Motor neuron (in vitro differentiated cells): Measurements from ENCODE around the gene COP1. TPM values are rescaled to one million over a fixed set of nuclear protein-coding genes. Genes with fewer than 3 reads are reported as not detected.

Experiments
- ATAC-seq, 8 experiments: fragments of 200-7000 bp; cut with Tn5 transposase; replicated peaks in 6 of 8; 2 replicates each; pipeline ENCODE4 v1.8.0; 2021; ENCODE audit warnings: mild to moderate bottlenecking in 8 of 8, moderate library complexity in 8 of 8
- H3K27ac ChIP-seq, 2 donors: fragments of 250-450 bp; sonication (Bioruptor Pico); 2 replicates each; pipeline ENCODE4 v1.9.0; 2021; ENCODE audit warnings: antibody characterized with exemption in 2 of 2, mild to moderate bottlenecking in 2 of 2, moderate library complexity in 1 of 2
- H3K4me1 ChIP-seq, 2 donors: fragments of 250-450 bp; sonication (Bioruptor Pico); replicated peaks in 1 of 2; 2 replicates each; pipeline ENCODE4 v1.6.1; 2021; ENCODE audit warnings: antibody characterized with exemption in 2 of 2, mild to moderate bottlenecking in 2 of 2, moderate library complexity in 1 of 2
- H3K4me3 ChIP-seq, 5 donors: fragments of 250-450 bp; sonication (Bioruptor Pico); 2 replicates each; pipeline ENCODE4 v1.9.0; 2021; ENCODE audit warnings: antibody characterized with exemption in 5 of 5, mild to moderate bottlenecking in 5 of 5, moderate library complexity in 4 of 5
- WGBS, 10 experiments: fragments of 450-650 bp; shearing (Covaris generic); methylation state at CpG; one replicate each; pipeline ENCODE4 v1.0.0; 2022; 5-methylcytosine and 5-hydroxymethylcytosine counted together
- in situ Hi-C, 9 experiments: fragments of 400-800 bp; cut with MboI; loops; one replicate each; pipeline ENCODE4 v1.15.0; 2021; ENCODE audit warnings: low sequenced_read_pairs in 9 of 9, low pct_unique_long_range_greater_than_20kb in 2 of 9; ENCODE audit not compliant: unreplicated experiment in 9 of 9
- total RNA-seq, 8 experiments: library from RNA; unstranded; fragments of 300-600 nt; gene quantifications; 2 replicates each; pipeline versions ENCODE4 v1.2.3 to v1.2.4, GENCODE V29; 2022

The COP1 gene
- total RNA-seq, 8 experiments from 2014 or later, result 22.4 to 76.3 (median 48.2) TPM

GRCh38 chr1:176193023-176193422 is 14.1 kb downstream of the COP1 start:
- Histone ChIP-seq H3K27ac (no peak overlapping the region), H3K4me1 (no peaks in the 10 kb centered on the region), H3K4me3 (no peak overlapping the region)
- 0 to 78% (median 67%) methylated on average over 1 of the region's 1 CpG; no CpG with 5 or more reads in 3 of the 10 experiments for WGBS, 10 experiments
- in situ Hi-C loops, result no loop called here
- ATAC-seq, result peak in 3 of 8 experiments; percentile 36 to 78 (median 57)

DNA sequence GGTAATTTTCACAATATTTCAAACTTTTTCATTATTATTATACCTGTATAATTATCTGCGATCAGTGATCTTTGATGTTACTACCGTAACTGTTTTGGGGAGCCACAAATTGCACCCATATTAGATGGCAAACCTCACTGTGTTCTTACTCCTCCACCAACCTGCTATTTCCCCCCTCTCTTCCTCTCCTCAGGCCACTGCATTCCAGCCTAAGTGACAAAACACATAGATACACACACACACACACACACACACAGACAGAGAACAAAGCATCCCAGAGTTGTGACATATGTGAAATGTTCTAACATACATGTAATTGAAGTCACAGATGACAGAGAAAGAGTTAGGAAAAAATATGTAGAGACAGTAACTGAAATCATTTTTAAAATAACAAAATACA is 18.5 kb downstream of the COP1 start:
- no peak for ATAC-seq
- no peak overlapping the region for H3K4me3 ChIP-seq
- in situ Hi-C loops, result no loop called here
- no peaks in the 10 kb centered on the region for H3K4me1 ChIP-seq
- 87 to 100% (median 100%) methylated on average over 1 to 2 of the region's 2 CpGs for WGBS, 10 experiments
- no peak overlapping the region for H3K27ac ChIP-seq

GRCh38 chr1:176187001-176187400 is 20.1 kb downstream of the COP1 start:
- whole genome bisulfite sequencing, 10 experiments, result 81 to 100% (median 98%) methylated on average over 1 to 3 of the region's 3 CpGs; no CpG with 5 or more reads in 2 of the 10 experiments
- no peak for ATAC-seq

DNA sequence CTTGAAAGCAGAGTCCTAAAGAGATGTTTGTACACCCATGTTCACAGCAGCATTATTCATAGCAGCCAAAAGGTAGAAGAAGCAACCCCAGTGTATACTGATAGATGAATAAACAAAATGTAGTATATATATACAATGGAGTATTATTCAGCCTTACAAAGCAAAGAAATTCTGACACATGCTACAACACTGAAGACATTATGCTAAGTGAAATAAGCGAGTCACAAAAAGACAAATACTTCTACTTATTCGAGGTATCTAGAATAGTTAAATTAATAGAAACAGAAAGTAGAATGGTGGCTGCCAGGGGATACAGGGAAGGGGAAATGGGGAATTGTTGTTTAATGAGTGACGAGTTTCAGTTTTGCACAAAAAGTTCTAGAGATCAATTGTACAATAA is 23.5 kb downstream of the COP1 start:
- 70 to 100% (median 95%) methylated on average over 2 to 3 of the region's 3 CpGs for WGBS, 10 experiments
- in situ Hi-C loops, result no loop called here
- Histone ChIP-seq H3K4me3 (no peak overlapping the region), H3K27ac (no peak overlapping the region), H3K4me1 (no peaks in the 10 kb centered on the region)
- no peak for ATAC-seq

More at GRCh38 chr1:176187001-176187400, 20.1 kb downstream of the COP1 start:
- Histone ChIP-seq H3K27ac (no peak overlapping the region), H3K4me3 (no peak overlapping the region), H3K4me1 (no peaks in the 10 kb centered on the region)
- in situ Hi-C loops, result no loop called here

- Histone ChIP-seq H3K27ac (no peak overlapping the region), H3K4me3 (no peak overlapping the region), H3K4me1 (peaks cover 6 to 9% of the 10 kb centered on the region in 2 donors)
- WGBS, 10 experiments, result 88 to 100% (median 96%) methylated on average over 1 to 4 of the region's 5 CpGs; no CpG with 5 or more reads in 1 of the 10 experiments
- in situ Hi-C loops, result no loop called here
- peak in 6 of 8 experiments; percentile 36 to 85 (median 64) for ATAC-seq
These were observed 28.8 kb downstream of the COP1 start for GRCh38 chr1:176178316-176178715.

DNA sequence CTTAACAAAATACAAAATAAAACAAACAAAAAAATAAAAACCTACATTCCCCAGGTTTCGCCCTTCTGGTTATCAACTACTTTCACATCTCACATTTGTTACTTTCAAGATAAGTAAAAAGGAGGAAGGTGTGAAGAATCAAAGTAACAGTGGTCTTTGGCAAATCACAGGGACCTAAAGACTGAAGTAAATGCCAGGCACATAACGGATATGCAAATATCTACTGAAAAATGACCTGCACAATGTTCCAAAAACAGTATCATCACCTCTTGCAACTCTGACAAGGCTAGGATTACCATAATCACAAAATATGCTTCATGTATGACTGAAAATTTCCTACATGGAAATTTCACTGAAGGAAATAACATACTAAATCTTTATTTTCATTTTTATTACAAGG is 29.3 kb downstream of the COP1 start:
- Histone ChIP-seq H3K4me3 (no peak overlapping the region), H3K27ac (no peak overlapping the region), H3K4me1 (peaks cover 6 to 9% of the 10 kb centered on the region in 2 donors)
- in situ Hi-C loops, result no loop called here
- ATAC-seq, result no peak
- 43 to 100% (median 97%) methylated on average over 1 to 2 of the region's 2 CpGs; no CpG with 5 or more reads in 1 of the 10 experiments for WGBS, 10 experiments

DNA sequence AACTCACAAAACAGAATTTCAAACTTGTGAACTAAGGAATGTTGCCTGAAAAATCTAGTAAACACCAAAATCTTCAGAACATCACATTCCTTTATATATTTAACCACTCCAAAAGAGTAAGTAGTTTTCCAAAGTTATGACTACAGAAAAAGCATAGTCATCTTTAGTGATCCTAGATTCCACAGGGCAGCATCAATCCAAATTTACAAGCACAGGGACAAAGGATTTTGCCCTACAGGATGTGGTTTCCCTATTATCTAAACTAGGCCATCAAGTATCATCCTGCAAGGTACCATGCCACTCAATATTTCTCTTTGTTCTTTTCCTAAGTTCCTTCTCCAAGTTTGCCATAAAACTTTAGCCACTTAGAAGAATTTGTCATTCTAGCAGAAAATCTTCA is 33.0 kb downstream of the COP1 start:
- in situ Hi-C loops, result no loop called here
- ATAC-seq, result no peak
- Histone ChIP-seq H3K4me1 (peaks cover 6 to 9% of the 10 kb centered on the region in 2 donors), H3K27ac (no peak overlapping the region), H3K4me3 (no peak overlapping the region)

GRCh38 chr1:176172215-176172614 is 34.9 kb downstream of the COP1 start:
- WGBS, 10 experiments, result 92 to 100% (median 97%) methylated on average over 2 to 6 of the region's 6 CpGs
- no peak overlapping the region for H3K4me3 ChIP-seq

DNA sequence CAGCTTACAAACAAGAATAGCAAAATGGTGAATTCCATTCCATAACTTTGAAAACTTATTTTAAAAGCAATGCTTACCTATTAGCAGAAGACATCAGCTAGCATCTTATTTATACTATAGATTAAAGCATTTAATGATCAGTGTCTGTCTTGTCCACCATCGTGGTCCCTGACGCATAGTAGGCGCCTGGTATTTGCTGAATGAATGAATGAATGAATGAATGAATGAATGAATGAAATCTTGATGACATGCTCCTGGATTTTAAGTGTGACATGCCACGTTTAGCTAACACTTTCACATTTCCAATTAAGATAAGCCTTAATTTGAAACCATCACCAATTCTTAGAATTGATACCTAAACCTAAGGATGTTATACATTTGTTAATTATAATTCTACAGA is 39.9 kb downstream of the COP1 start:
- ATAC-seq, result no peak
- 70 to 100% (median 96%) methylated on average over 1 to 4 of the region's 4 CpGs for WGBS, 10 experiments
- in situ Hi-C loops, result no loop called here

More at GRCh38 chr1:176172215-176172614, 34.9 kb downstream of the COP1 start:
- Histone ChIP-seq H3K4me1 (no peaks in the 10 kb centered on the region), H3K27ac (no peak overlapping the region)
- in situ Hi-C loops, result no loop called here
- no peak for ATAC-seq

GRCh38 chr1:176165573-176165972 is 41.5 kb downstream of the COP1 start:
- Histone ChIP-seq H3K27ac (no peak overlapping the region), H3K4me3 (no peak overlapping the region), H3K4me1 (no peaks in the 10 kb centered on the region)
- in situ Hi-C loops, result no loop called here
- no peak for ATAC-seq
- 86 to 100% (median 100%) methylated on average over 1 to 2 of the region's 2 CpGs; no CpG with 5 or more reads in 2 of the 10 experiments for WGBS, 10 experiments

More for the DNA sequence above, 39.9 kb downstream of the COP1 start:
- H3K4me3 ChIP-seq, result no peak overlapping the region
- no peaks in the 10 kb centered on the region for H3K4me1 ChIP-seq
- no peak overlapping the region for H3K27ac ChIP-seq

- no peak for ATAC-seq
These were observed 42.9 kb downstream of the COP1 start for GRCh38 chr1:176164014-176164678.

DNA sequence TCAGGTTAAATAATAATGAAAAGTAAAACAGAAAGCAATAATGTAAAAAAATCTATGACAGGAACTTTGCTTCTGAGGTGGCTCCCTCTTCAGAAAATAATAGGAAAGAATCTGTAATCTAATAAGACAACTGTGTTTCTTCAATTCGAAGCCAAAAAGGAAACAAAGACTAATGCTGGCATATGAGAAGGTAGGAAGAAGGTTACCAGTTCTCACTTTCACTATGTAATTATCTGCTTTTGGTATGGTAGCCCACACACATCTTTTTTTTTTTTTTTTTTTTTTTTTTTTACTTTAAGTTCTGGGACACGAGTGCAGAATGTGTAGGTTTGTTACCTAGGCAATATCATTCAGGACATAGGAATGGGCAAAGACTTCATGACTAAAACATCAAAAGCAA is 47.1 kb downstream of the COP1 start:
- WGBS, 10 experiments, result 49 to 94% (median 73%) methylated on average over 2 of the region's 2 CpGs; no CpG with 5 or more reads in 1 of the 10 experiments
- in situ Hi-C loops, result no loop called here
- Histone ChIP-seq H3K4me1 (no peaks in the 10 kb centered on the region), H3K4me3 (no peak overlapping the region), H3K27ac (no peak overlapping the region)
- no peak for ATAC-seq

More at GRCh38 chr1:176164014-176164678, 42.9 kb downstream of the COP1 start:
- 93 to 100% (median 98%) methylated on average over 1 to 2 of the region's 2 CpGs; no CpG with 5 or more reads in 2 of the 10 experiments for WGBS, 10 experiments
- in situ Hi-C loops, result no loop called here
- H3K4me1 ChIP-seq, result no peaks in the 10 kb centered on the region
- H3K27ac ChIP-seq, result no peak overlapping the region
- H3K4me3 ChIP-seq, result no peak overlapping the region

GRCh38 chr1:176157995-176158394 is 49.1 kb downstream of the COP1 start:
- Histone ChIP-seq H3K4me3 (no peak overlapping the region), H3K4me1 (no peaks in the 10 kb centered on the region), H3K27ac (no peak overlapping the region)
- no peak for ATAC-seq
- WGBS, 10 experiments, result 93 to 100% (median 97%) methylated on average over 3 of the region's 3 CpGs
- in situ Hi-C loops, result no loop called here
